ENCODE data around the gene OGN.
"Not testable (repeated sequence)": the region's sequence is repeated elsewhere in the genome, so short reads cannot be mapped to it uniquely, and the experiment has no call there.

OGN gene

GRCh38 chr9:92404042-92404836 lies at the start of gene OGN:
TSS of gene OGN (minus strand) at chr9:92404578. CDS start at chr9:92403407, 1,171 bp downstream.
- DNase-seq (ENCODE audit: low read depth in 3 of 3): no peak

DNA sequence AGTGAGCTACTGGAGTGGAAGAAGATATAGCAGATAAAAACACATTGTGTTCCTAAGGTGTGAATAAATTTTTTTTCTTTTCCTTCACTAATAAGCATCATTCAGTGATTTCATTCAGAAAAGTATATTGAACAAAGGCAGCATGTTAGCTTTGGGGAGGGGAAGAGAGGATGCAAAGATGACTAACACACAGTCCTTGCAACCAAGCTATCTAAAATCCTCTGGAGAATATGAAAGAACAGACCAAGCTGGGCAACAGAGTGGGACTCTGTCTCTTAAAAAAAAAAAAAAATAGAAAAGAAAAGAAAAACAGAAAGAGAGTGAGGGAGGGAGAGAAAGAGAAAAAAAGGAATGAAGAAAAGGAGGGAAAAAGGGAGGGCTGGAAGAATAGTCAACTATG lies 42.2 kb upstream of the OGN start:
- no peak for DNase-seq (ENCODE audit: low read depth in 3 of 3)

DNA sequence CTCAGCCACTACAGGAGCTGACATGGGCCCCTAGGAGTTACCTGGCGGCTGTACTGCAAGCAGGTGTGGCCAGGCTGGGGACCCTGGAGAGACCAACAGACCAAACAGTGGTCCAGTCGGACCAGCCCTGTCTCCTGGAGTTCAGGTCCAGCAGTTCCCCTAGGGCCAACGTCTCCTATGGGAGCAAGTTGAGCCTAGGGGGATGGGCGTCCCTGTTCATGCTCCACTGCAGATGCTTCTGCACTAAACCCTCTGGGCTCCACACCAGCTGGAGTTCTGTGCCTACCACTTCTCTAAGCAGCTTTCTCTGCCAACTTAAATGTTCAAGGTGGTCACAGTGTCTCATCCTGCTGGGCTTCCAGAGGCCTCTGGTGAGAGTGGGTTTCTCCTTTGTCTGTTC lies 40.5 kb upstream of the OGN start:
- DNase-seq (ENCODE audit: low read depth in 3 of 3): no peak

DNA sequence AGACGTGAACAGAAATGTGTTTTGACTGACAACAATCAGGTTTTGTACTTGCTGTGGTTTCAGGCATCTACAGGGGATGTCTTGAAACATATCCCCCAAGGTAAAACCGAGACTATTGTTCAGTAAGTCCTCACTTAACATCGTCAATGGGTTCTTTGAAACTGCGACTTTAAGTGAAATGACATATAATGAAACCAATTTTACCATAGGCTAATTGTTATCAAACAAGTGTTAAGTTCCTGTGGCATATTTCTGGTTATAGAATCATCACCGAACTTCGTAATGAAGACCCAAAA lies 36.3 kb upstream of the OGN start:
- DNase-seq (ENCODE audit: low read depth in 3 of 3): no peak

DNA sequence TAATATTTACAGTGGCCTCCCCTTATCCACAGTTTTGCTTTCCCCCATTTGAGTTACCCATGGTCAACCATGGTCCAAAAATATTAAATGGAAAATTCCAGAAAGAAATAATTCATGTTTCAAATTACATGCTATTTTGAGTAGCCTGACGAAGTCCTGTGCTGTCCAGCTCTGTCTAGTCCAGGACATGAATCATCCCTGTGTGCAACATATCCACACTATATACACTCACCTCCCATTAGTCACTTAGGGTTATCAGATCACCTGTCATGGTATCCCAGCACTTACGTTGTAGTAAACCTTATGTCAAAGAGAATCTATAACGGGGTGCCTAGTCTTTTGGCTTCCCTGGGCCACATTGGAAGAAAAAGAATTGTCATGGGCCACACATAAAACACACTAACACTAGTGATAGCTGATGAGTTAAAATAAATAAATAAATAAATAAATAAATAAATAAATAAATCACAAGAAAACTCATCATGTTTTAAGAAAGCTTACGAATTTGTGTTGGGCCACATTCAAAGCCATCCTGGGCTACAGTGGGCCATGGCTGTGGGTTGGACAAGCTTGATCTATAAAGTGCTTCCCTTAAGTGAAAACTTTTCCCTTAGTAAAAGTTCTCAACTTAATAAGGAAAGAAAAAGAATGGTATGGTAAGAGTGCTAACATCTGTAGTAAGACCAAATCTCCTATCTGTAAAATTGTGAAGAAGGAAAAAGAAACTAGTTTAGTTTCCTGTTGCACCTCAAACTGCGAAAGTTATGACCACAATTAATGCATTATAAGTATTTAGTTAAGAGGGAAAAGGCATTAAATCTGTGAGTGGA lies 35.8 kb upstream of the OGN start:
- no peak for DNase-seq (ENCODE audit: low read depth in 3 of 3)

- no peak for DNase-seq (ENCODE audit: low read depth in 3 of 3)
Observed at GRCh38 chr9:92438900-92439526, 34.6 kb upstream of the OGN start.

DNA sequence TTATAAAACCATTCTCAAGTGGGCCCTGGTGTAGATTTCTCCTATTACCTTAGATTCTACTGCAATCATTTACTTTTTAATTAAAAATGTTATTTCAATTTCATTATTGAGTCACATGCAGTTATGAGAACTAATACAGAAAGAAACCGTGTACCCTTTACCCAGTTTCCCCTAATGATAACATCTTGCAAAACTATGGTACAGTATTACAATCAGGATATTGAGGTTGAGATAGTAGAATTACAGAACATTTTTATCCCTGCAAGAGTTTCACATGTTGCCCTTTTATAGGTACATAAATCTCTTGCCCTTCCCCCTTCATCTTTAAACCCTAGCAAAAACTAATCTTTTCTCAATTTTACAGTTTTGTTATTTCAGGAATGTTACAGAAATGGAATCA lies 30.9 kb upstream of the OGN start:
- no peak for DNase-seq (ENCODE audit: low read depth in 3 of 3)

- no peak for DNase-seq (ENCODE audit: low read depth in 3 of 3)
Observed at GRCh38 chr9:92432972-92433548, 28.7 kb upstream of the OGN start.

DNA sequence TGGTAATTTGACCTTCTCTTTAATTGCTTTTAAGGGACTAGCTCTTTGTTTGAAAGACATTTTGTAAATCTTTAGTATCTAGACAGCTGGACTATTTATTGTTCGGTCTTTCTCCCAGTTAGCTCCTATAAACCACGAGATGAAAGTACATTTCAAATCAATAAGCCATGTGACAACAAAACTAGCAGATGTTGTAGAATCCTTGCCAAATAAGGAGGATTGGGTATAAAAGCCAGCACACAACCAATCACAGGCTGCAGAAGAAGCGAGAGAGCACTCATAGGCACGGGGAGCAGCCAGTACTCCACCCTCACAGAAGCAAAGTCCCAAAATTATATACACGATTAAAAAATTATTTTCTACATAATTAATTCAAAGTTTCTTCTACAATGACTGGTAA lies 28.0 kb upstream of the OGN start:
- DNase-seq (ENCODE audit: low read depth in 3 of 3): no peak

- DNase-seq (ENCODE audit: low read depth in 3 of 3): no peak
Observed at GRCh38 chr9:92429836-92430235, 25.5 kb upstream of the OGN start.

GRCh38 chr9:92426501-92427145 lies 22.2 kb upstream of the OGN start:
- no peak for DNase-seq (ENCODE audit: low read depth in 3 of 3)

GRCh38 chr9:92425474-92425873 lies 21.1 kb upstream of the OGN start:
- DNase-seq (ENCODE audit: low read depth in 3 of 3): no peak

DNA sequence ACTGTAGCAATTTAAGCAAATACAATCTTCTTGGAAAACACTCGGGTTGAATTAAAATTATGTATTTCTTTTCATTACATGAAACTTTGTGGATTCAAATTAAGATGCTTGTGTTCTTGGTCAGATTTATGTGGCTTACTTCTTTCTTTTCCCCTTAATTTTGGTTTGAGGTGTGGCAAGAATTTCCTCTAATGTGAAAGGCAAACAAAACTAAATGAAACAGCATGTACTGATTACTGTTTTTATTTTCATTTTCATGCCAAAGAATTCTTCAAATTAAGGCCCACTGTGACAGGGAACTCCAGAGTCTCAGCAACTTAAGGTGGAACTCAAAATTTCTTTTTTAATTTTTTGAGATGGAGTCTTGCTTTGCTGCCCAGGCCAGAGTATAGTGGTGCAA lies 20.0 kb upstream of the OGN start, which contains the start of gene OMD:
Gene OMD (minus strand): TSS at position 132 of the 400 bp plus-strand sequence. CDS start 6,913 bp downstream, outside the sequence.
- DNase-seq (ENCODE audit: low read depth in 3 of 3): no peak

GRCh38 chr9:92423612-92424011 lies 19.2 kb upstream of the OGN start:
- DNase-seq (ENCODE audit: low read depth in 3 of 3): no peak

DNA sequence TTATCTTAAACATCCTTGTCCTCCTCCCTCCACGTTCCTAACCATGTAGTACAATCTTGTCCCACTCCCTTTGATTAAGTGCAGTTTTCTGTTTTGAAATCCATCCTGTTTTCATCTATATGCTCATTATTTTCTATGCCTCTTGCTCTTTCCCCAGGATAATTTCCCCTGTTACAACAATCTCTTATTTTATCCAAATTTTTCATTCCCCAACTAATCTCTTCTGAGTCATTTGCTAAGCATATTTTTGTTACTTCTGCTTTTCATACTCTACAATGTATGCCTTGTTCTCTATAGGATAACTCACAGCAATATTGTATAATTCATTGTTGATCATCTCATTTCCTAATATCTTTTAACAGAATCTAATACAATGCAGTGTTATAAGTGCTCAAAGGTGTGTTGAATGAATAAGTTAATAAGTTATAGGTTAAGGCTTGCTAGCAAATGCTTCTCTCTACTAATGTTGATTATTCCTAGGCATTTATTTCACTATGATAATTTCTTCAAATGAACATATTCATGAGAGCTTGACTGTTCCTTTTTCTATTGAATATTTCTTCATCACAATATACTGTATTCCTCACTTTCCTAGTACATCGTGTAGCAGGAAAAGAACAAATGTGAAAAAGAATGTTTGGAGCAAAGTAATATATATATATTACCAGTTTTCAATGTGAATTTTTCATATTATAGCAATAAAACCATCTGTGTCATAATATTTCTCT lies 18.4 kb upstream of the OGN start:
- DNase-seq (ENCODE audit: low read depth in 3 of 3): no peak

GRCh38 chr9:92414566-92414965 lies 10.2 kb upstream of the OGN start:
- DNase-seq (ENCODE audit: low read depth in 3 of 3): no peak

GRCh38 chr9:92411157-92411556 lies 6.8 kb upstream of the OGN start:
- DNase-seq (ENCODE audit: low read depth in 3 of 3): not testable (repeated sequence)

DNA sequence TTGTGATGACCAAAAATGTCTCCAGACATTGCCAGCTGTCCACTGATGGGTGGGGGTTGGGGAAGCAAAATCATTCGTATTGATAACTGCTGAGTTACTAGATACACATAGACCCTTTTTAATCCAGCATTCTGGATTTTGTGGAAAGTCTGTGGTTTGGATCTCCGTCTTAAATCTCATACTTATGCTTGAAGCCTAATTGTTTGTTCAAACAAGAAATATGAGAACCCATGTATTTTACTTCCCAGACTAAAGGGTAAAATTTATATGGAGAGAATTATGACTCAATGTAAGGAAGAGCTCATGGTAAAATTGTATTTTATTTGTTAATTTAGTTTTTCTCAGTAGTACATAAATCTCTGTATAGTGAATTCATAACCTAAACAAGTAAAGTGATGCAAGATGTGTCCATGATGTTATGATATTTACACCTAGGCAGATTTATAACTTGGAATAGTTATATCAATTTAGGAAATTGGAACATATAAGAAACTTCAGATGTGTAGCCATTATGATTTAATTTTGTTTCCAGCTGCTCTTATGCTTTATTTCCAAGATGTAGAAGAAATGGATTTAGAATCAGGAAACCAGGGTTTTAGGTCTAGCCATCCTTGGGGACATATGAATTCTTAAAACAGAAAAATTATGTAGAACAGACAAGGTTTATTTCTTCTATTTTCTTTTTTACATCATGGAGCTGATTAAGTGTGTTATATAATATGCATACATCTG lies 4.5 kb upstream of the OGN start:
- no peak for DNase-seq (ENCODE audit: low read depth in 3 of 3)

GRCh38 chr9:92407818-92408217 lies 3.4 kb upstream of the OGN start:
- no peak for DNase-seq (ENCODE audit: low read depth in 3 of 3)

GRCh38 chr9:92406477-92406876 lies 2.1 kb upstream of the OGN start:
- no peak for DNase-seq (ENCODE audit: low read depth in 3 of 3)

All from stimulated activated CD4-positive, alpha-beta T cell treated with anti-CD3 and anti-CD28 coated beads, TNF-alpha, amount 100 ng/mL, for 48 hours (primary cell).